Measurements from ENCODE around the gene MEG3.

DNA sequence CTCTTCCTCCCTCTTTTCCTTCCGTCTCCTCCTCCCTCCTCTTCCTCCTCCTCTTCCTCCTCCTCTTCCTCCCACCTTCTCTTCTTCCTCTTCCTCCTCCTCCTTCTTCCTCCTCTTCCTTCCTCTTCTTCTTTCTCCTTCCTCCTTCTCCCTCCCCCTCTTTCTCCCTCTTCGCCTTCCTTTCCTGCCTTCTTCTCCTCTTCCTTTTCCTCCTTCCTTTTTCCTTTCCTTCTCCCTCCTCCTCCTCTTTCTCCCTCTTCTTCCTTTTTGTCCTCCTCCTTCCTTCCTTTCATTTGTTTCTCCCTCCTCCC is 36.0 kb downstream of the MEG3 start:
- TF ChIP-seq, protein P1, sequence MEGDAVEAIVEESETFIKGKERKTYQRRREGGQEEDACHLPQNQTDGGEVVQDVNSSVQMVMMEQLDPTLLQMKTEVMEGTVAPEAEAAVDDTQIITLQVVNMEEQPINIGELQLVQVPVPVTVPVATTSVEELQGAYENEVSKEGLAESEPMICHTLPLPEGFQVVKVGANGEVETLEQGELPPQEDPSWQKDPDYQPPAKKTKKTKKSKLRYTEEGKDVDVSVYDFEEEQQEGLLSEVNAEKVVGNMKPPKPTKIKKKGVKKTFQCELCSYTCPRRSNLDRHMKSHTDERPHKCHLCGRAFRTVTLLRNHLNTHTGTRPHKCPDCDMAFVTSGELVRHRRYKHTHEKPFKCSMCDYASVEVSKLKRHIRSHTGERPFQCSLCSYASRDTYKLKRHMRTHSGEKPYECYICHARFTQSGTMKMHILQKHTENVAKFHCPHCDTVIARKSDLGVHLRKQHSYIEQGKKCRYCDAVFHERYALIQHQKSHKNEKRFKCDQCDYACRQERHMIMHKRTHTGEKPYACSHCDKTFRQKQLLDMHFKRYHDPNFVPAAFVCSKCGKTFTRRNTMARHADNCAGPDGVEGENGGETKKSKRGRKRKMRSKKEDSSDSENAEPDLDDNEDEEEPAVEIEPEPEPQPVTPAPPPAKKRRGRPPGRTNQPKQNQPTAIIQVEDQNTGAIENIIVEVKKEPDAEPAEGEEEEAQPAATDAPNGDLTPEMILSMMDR (IDR thresholded peaks at IDR 0.05; ENCODE audit: extremely low read depth in 1 of 2, insufficient read depth in 1 of 2, low read depth in 1 of 2, low read length in 2 of 2), result no peak
- no peak for TF ChIP-seq POLR2AphosphoS5 (IDR thresholded peaks at IDR 0.05; ENCODE audit: insufficient read depth, low read depth, low read length)
